ENCODE measurements around the gene SORCS2.

The SORCS2 gene

DNA sequence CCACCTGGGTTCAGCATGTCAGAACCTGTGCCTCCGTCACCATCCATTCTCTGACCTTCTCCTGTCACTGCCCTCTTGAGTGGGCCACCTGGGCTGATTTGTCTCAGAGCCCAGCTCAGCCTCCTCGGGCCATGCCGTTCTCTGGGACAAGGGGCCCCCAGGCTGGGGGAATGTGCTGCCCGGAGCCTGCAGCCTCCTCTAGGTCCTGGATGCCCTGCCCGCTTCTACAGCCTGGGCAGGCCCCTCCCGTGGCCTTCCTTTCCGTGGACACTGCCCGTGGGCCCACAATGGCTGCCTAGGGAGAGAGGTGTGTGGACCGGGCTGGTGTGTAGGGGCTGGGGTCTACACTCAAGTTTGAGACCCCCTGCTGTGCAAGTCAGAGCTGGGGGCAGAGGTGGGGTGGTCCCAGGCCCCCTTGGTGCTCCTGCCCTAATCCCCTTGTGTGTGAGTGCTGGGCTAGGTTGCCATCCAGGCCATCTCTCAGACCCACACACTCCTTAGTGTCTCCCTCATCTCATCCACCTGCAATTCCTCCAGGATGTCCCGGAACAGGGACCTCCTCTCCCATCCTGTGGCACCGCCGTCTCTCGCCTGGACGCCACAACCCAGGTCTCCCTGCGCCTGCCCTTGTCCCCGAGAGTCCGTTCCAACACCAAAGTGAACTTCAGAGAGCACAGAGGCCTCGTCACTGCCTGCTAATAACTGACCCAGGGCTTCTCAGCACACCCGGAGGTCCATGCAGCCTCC is 230.0 kb downstream of the SORCS2 start:
- DNase-seq = no peak

DNA sequence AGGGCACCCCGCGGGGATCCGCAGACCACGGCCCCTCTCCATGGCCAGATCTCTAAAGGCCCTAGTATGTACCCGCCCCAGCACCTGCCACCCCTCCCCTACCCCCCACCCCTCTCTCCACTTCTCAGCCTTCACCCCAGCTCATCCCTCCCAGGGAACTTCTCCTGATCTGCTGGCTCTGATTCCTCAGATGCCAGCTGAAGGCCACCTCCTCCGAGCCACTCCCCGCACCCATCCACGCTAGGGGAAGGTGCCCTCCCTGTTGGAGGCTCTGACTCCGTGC is 230.5 kb downstream of the SORCS2 start:
- DNase-seq = no peak

GRCh38 chr4:7423391-7423790 is 231.1 kb downstream of the SORCS2 start:
- DNase-seq = no peak

DNA sequence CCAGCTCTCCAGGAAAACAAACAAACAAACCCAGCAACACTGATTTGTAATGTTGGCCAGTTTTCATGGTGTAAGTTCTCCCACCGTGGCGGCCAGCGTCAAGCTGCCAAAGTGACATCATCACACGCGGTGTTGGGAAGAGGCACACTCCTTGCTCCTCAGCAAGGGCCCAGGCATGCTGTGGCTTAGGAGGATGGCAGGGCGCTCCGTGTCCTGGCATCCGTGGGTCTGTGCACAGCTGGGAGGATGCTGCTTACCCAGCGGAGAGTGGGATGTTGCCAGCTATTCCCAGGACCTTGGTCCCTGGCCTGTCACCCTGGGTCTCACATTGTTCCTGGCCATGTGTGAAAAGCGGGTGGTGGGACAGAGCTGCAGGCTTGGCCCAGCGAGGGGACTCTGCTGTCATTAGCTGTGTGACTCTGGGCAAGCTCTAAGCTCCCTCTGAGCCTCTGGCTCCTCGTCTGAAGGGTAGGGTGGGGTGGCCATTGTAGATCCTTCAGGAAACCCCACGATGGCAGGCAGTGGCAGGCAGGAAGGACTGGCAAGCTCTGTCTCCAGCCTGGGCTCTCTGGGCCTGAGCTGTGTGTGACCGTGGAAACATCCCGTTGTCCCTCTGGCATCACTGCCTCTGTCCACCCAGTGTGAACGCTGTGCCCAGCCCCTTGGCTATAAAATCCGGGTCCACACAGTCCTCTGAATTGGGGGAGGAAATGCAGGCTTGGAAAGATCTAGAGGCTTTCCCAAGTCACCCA is 231.6 kb downstream of the SORCS2 start:
- DNase-seq = no peak

DNA sequence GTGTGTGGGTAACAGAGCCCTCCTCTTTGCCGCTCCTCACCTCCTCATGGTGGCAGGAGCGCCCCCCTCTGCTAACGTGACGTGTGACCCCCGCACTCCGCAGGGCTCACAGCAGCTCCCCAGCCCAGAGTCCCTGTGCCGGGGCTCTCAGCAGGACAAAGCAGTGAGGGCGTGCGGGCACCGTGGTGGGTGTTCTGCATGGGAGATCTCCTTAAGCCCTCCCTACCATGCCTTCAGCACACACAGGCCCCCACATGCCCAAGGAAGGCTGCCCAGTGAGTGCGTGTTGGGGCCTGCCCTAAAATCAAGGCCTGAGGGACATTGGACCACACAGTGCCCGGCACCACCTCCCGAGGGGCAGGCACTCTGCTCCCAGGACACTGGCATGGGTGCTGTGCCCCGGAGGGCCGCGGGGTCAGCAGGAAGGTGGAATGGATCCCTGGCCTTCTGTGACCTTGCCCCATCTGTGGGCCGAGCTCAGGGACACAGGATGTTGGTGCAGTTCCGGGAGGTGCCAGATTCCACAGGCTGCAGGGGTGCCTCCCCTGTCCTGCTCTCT is 232.3 kb downstream of the SORCS2 start:
- no peak for DNase-seq

DNA sequence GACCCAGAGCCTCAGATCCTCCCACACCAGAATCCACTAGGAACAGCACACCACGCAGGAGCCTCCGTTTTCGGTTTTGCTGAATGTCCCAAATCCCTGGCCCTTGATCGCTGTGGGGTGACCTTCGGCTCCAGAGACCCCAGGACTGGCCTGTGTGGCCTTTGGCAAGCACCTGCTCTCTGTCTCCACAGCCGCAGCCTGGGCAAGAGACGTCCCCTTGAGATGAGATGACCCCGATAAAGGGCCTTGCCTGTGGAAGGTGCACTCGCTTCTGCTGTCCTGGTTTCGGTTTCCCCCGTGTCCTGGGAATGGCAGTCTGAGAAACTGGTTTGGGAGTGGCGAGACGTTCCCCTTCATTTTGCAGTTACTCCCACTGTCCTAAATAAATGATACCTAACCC is 232.8 kb downstream of the SORCS2 start:
- DNase-seq = no peak

GRCh38 chr4:7425591-7426468 is 233.5 kb downstream of the SORCS2 start:
- no peak for DNase-seq

DNA sequence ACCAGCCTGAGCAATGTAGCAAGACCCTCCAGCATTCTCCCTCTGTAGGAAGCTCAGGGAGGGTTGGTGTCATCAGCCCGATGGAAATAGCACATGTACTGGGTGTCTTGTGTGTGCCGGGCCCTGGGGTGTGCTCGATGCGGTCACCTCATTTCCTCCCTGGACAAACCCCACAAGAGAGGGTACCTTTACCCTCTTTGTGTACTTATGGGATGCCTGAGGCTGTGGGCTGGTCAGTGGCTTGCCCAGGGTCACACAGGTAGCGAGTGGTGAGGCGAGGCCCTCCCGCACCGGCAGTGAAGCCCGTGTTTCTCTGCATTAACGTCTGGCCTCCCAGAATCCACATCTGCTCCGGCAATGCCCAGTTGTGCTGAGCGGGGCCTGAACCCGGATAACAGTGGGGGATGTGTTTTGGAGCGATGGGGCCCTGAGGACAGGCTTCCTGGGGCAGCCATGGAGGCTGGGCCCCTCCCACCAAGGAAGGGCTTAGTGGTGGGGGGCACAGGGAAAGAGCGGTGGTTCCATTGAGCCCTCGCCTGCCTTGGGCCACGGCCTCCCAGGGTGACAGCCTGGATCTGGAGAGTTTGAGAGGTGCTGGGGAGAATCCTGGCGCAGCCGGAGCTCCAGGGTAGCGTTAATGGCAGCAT is 234.3 kb downstream of the SORCS2 start:
- DNase-seq = no peak

- no peak for DNase-seq
Observed at GRCh38 chr4:7427361-7427760, 235.0 kb downstream of the SORCS2 start.

GRCh38 chr4:7427831-7428260 is 235.5 kb downstream of the SORCS2 start:
- DNase-seq = no peak

- DNase-seq = no peak
Observed at GRCh38 chr4:7428261-7429068, 236.1 kb downstream of the SORCS2 start.

DNA sequence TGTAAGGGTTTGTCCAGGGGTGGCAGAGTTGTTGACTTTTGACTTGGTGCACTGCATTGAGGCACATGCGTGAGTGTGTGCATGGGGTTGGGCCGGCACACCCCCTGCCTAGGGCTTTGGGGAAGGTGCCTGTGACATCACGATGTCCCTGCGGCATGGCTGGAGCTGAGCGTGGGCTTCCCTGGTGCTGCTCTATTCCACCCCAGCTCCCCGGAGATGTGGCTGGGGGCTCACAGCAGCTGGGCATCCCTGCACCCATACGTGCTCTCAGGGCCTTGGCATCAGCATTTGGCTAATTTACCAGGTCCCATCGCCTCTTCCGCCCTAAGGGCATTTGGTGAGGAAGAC is 236.7 kb downstream of the SORCS2 start:
- no peak for DNase-seq

DNA sequence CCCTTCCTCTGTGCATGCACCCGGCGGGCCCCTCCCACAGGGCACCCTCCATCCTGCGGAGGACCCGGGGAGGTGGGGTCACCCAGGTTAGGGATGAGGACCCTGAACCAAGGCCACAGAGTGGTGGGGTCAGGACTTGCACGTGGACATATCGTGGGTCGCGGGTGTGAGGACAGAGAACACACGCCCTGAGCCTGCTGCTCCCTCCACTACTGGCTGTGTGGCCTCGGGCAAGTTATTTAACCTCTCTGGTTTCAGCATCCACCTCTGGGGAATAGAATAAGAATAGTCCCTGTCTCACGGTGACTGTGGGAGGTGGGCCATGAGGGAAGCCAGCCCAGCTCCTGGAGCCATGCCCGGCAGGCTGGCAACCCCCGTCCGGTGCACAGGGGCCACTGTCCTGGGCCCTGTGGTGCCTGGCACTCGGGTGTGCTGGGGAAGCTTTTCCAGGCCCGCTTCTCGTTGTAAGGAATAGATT is 237.3 kb downstream of the SORCS2 start:
- no peak for DNase-seq

DNA sequence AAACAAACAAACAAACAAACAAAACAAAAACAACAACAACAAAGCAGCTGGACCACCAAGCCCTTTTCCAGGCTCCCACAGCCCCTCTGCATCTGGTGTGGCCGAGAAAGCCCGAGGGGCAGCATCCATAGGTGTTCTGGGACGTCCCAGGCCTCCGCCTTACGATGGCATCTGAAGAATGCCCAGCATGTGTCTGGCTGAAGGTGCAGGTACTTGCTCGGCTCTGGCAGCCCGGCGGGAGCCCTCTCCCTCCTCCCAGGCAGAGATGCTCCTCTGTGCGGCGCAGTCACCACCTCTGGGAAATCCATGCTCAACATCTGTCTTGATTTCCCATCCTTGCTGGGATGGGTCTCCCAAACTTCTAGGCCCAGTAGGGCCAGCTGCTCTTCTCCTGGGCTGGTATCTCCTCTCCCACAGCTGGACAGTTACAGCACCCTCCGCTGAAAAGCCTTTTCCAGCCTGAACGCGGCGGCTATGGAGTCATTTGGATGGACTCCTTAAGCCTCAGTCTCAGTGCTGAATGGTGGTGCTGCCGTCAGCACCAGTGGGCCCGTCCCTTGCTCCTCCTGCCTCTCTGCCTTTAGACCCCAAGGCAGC is 238.1 kb downstream of the SORCS2 start:
- no peak for DNase-seq

- DNase-seq = no peak
Observed at GRCh38 chr4:7430965-7431695, 238.8 kb downstream of the SORCS2 start.

GRCh38 chr4:7431696-7432530 is 239.6 kb downstream of the SORCS2 start:
- no peak for DNase-seq

DNA sequence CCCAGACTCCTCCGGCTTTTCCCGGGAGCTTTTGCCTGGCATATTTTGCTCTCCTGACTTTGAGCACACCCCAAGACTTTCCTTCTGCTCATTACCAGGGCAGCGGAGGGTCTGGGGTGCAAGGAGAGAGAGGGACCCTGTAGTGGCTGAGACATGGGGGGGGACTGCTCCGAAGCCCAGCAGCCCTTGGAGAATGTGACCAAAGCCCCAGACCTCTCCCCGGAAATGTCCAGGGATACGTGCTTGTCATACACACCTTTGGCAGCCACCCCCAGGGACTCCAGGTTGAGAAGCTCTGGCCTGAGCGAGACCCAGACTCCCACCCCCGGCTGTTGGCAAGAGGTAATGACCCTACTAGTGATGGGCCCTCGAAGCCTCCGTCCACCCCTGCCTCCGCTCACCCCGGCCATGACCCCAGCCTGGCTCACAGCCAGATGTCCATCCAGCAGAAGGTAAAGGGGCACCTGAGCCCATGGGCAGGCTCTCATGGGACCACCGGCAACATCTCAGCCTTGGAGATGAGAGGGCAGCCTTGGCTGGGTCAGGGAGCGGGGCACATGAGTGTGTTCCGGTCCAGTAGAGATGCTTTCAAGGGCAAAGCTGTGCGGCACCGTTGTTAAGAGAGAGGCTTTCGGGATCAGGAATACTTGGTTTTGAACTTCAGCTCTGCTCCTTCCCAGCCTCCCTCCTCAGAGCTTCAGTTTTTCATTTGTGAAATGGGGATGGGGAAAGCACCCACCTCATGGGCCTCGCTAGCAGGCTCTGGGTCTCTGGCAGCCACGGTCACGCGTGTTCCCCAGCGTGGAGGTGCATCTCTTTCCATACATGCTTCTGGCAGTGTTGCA is 240.4 kb downstream of the SORCS2 start:
- DNase-seq = no peak

DNA sequence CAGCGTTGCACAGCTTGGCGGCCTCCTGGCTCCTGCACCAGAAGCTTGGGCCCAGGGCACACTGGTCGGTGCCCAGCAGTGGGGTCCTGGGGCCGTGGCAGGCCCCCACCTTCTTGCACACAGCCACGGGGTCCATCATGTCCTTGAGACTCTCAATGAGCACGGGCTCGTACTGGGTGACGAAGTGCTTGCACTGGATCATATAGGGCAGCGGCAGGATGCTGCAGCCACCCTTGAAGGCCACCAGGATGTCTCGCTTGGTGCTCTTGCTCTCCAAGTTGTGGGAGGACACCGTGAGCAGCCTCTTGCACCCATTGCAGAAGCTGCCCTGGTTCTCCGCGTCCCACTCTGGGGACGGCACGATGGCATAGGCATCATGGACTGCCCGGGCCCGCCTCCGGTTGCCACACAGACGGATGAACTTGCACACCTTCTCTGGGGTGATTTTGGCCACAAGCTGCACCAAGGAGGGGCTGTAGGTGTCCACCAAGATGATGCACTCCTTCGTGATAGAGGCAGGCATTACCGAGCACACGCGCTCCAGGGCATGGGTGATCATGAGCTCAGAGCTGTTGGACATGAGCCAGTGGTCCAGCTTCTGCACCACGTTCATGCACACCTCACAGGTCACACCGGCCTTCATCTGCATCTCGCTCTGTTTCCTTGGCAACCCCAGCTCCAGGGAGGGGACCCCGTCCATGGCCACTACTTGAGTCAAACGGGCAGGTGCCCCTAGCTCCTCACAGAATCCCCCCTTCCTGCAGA is 241.2 kb downstream of the SORCS2 start:
- no peak for DNase-seq
